Central memory CD8-positive, alpha-beta T cell (primary cell): ENCODE results near the gene RERGL.

Experiments used
- ATAC-seq: fragments of 150-1000 bp; cut with Tn5 transposase; replicated peaks from 2 replicates; pipeline ENCODE4 v1.10.0; 2022; ENCODE audit warnings: mild to moderate bottlenecking, moderate FRiP score, moderate number of reproducible peaks; ENCODE audit not compliant: poor library complexity, severe bottlenecking; ENCODE audit errors: extremely low read depth
- DNase-seq, 2 donors: peaks; one replicate each; pipeline ENCODE4 v3.0.0; 2021; ENCODE audit warnings: low spot score in 2 of 2
- H3K27ac Mint-ChIP-seq: one replicate; pipeline ENCODE4 v1.8.0; 2022; ENCODE audit warnings: low read depth, mild to moderate bottlenecking, moderate library complexity, mixed read lengths
- H3K27me3 Mint-ChIP-seq: one replicate; pipeline ENCODE4 v1.8.0; 2022; ENCODE audit warnings: mixed read lengths
- H3K36me3 Mint-ChIP-seq: one replicate; pipeline ENCODE4 v1.8.0; 2022; ENCODE audit warnings: mild to moderate bottlenecking, moderate library complexity, mixed read lengths; ENCODE audit not compliant: insufficient read depth
- H3K4me1 Mint-ChIP-seq: one replicate; pipeline ENCODE4 v1.8.0; 2022; ENCODE audit warnings: mixed read lengths
- H3K4me3 Mint-ChIP-seq: one replicate; pipeline ENCODE4 v1.8.0; 2022; ENCODE audit warnings: mild to moderate bottlenecking, moderate library complexity, mixed read lengths
- H3K9me3 Mint-ChIP-seq: one replicate; pipeline ENCODE4 v1.8.0; 2022; ENCODE audit warnings: mixed read lengths

The RERGL gene

GRCh38 chr12:18090093-18090492, at the start of gene RERGL:
TSS of gene RERGL (minus strand) at chr12:18090193. CDS start at chr12:18090140, 53 bp downstream.
- no peaks in the 10 kb centered on the region for H3K4me1 Mint-ChIP-seq

DNA sequence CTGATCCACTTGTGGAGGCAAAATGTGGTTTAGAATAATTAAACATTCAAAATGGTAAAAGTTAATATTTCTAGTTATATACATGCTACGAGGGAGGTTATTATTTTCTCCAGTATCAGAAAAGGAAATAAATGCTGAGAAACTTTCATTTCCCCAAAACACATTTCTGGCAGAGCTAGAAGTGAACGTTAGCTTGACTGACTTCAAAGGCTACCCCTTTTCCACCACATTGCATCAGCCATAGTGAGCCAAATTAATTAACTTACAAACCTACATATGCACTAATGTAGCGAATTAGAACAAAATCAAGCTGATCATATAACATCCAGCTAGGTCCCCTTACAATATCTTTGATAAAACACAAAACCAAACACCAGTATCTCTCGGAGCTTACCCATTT, 49.3 kb upstream of the RERGL start:
- Mint-ChIP-seq H3K4me3 (no peak overlapping the region), H3K27me3 (no peaks in the 10 kb centered on the region), H3K4me1 (no peaks in the 10 kb centered on the region), H3K9me3 (no peaks in the 10 kb centered on the region), H3K27ac (no peak overlapping the region), H3K36me3 (no peaks in the 10 kb centered on the region)
- DNase-seq: no peak
- ATAC-seq: no peak

More at GRCh38 chr12:18090093-18090492, at the start of gene RERGL:
- peaks cover 2% of the 10 kb centered on the region for H3K36me3 Mint-ChIP-seq
- no peak within 1 kb of the TSS for H3K27ac Mint-ChIP-seq
- H3K9me3 Mint-ChIP-seq: peaks cover 20% of the 10 kb centered on the region
- DNase-seq (no peak), ATAC-seq (no peak)
- H3K27me3 Mint-ChIP-seq: no peaks in the 10 kb centered on the region
- no peak within 1 kb of the TSS for H3K4me3 Mint-ChIP-seq

DNA sequence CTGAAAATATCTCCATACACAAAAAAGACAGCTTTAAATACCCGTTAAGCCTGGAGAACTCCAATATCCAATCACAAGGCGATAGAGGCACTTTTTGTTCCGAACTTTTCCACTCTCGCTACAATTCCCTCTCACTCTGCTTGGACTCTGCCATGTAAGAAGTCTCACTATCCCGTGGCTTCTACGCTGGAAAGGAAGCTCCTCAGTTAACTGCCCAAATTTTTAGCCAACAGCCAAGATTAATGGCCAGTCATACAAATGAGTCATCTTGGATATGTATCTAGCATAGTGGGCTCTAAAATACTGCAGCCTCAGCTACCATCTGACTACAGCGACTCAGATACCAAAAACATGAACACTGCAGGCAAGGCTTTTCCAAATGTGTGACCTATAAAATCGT, 45.5 kb upstream of the RERGL start:
- Mint-ChIP-seq H3K4me1 (no peaks in the 10 kb centered on the region), H3K27ac (no peak overlapping the region), H3K4me3 (no peak overlapping the region), H3K9me3 (no peaks in the 10 kb centered on the region), H3K27me3 (no peaks in the 10 kb centered on the region), H3K36me3 (no peaks in the 10 kb centered on the region)
- ATAC-seq (no peak), DNase-seq (no peak)

DNA sequence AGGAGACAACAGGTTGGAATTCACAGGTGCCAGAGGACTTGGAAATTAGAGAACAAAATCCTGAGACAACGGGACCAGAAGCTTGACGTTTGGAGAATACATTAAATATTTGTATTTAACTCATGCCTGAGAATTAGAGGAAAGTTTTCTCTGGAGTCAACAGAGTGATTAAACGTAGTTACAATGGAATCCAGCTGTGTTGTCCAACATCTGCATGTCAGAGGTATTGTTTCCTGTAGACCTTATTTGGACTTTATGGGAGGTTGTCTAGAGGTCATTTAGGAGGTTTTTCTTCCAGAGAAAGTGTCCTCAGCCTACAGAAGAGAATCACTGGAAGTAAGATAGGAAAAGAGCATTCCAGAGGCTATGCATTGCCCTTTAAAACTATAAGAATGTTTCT, 45.1 kb upstream of the RERGL start:
- no peaks in the 10 kb centered on the region for H3K9me3 Mint-ChIP-seq
- no peak overlapping the region for H3K4me3 Mint-ChIP-seq
- ATAC-seq (no peak), DNase-seq (no peak)
- no peaks in the 10 kb centered on the region for H3K4me1 Mint-ChIP-seq
- H3K27ac Mint-ChIP-seq: no peak overlapping the region
- no peaks in the 10 kb centered on the region for H3K36me3 Mint-ChIP-seq
- no peaks in the 10 kb centered on the region for H3K27me3 Mint-ChIP-seq

GRCh38 chr12:18130851-18131250, 40.9 kb upstream of the RERGL start:
- no peaks in the 10 kb centered on the region for H3K4me1 Mint-ChIP-seq
- H3K9me3 Mint-ChIP-seq: peaks cover 13% of the 10 kb centered on the region
- ATAC-seq (no peak), DNase-seq (no peak)
- H3K27me3 Mint-ChIP-seq: no peaks in the 10 kb centered on the region
- H3K4me3 Mint-ChIP-seq: no peak overlapping the region
- H3K36me3 Mint-ChIP-seq: no peaks in the 10 kb centered on the region
- H3K27ac Mint-ChIP-seq: no peak overlapping the region

GRCh38 chr12:18123707-18124106, 33.7 kb upstream of the RERGL start:
- ATAC-seq (no peak), DNase-seq (no peak)
- Mint-ChIP-seq H3K36me3 (no peaks in the 10 kb centered on the region), H3K4me1 (no peaks in the 10 kb centered on the region), H3K27ac (no peak overlapping the region), H3K4me3 (no peak overlapping the region), H3K27me3 (no peaks in the 10 kb centered on the region), H3K9me3 (peaks cover 12% of the 10 kb centered on the region)

DNA sequence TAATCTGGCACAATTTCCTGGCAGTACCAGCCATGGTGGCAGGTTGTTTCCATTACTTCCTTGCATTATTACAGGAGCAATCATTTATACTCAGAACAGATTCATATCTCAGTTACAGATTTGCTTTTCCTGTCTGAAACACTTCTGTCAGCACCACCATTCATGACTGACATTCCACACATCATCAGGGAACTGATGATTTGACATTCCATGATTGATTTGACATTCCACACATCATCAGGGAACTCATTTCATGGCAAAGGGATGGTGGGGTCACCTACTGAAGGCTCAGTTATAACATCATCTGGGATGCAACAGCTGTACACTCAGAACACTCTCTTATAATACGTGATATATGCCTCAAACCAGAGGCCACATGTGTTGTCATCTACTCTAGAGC, 30.9 kb upstream of the RERGL start:
- no peak overlapping the region for H3K27ac Mint-ChIP-seq
- no peaks in the 10 kb centered on the region for H3K4me1 Mint-ChIP-seq
- no peak overlapping the region for H3K4me3 Mint-ChIP-seq
- peaks cover 4% of the 10 kb centered on the region for H3K9me3 Mint-ChIP-seq
- ATAC-seq (no peak), DNase-seq (no peak)
- no peaks in the 10 kb centered on the region for H3K27me3 Mint-ChIP-seq
- H3K36me3 Mint-ChIP-seq: no peaks in the 10 kb centered on the region

- no peak overlapping the region for H3K4me3 Mint-ChIP-seq
- H3K36me3 Mint-ChIP-seq: no peaks in the 10 kb centered on the region
- H3K27ac Mint-ChIP-seq: no peak overlapping the region
These were observed 18.6 kb upstream of the RERGL start for GRCh38 chr12:18108611-18109010.

GRCh38 chr12:18103624-18104023, 13.6 kb upstream of the RERGL start:
- no peaks in the 10 kb centered on the region for H3K36me3 Mint-ChIP-seq
- no peaks in the 10 kb centered on the region for H3K27me3 Mint-ChIP-seq
- peaks cover 18% of the 10 kb centered on the region for H3K9me3 Mint-ChIP-seq
- ATAC-seq (no peak), DNase-seq (no peak)
- no peak overlapping the region for H3K4me3 Mint-ChIP-seq
- no peak overlapping the region for H3K27ac Mint-ChIP-seq
- no peaks in the 10 kb centered on the region for H3K4me1 Mint-ChIP-seq

More at GRCh38 chr12:18108611-18109010, 18.6 kb upstream of the RERGL start:
- no peak for ATAC-seq
- DNase-seq: no peak
- Mint-ChIP-seq H3K4me1 (no peaks in the 10 kb centered on the region), H3K27me3 (no peaks in the 10 kb centered on the region), H3K9me3 (peaks cover 11% of the 10 kb centered on the region)

GRCh38 chr12:18101043-18101442, 11.1 kb upstream of the RERGL start:
- H3K9me3 Mint-ChIP-seq: peaks cover 18% of the 10 kb centered on the region
- H3K27ac Mint-ChIP-seq: no peak overlapping the region
- ATAC-seq (no peak), DNase-seq (no peak)
- no peaks in the 10 kb centered on the region for H3K27me3 Mint-ChIP-seq
- H3K4me1 Mint-ChIP-seq: no peaks in the 10 kb centered on the region
- H3K36me3 Mint-ChIP-seq: no peaks in the 10 kb centered on the region
- H3K4me3 Mint-ChIP-seq: no peak overlapping the region

DNA sequence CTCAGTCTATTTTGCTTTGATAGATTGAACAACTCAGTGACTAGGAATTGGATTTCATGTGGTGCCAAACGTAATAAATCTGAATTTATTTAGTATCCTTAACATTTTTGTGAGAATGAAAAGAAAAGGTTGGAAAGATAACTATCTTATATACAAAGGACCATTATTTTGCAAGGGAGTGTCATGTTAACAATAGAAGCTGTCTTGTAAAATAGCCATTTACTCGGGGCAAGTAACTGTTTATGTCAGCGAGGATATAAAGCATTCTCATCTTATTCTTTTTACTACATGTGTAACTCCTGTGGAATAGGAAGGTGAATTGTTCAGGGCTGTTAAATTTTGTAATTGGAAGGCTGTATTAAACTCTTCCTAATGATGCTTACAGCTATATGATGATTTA, 5.9 kb downstream of the RERGL start:
- Mint-ChIP-seq H3K36me3 (no peaks in the 10 kb centered on the region), H3K4me3 (no peak overlapping the region), H3K4me1 (no peaks in the 10 kb centered on the region), H3K27ac (no peak overlapping the region), H3K27me3 (no peaks in the 10 kb centered on the region), H3K9me3 (peaks cover 19% of the 10 kb centered on the region)
- ATAC-seq: no peak
- DNase-seq: no peak

- ATAC-seq (no peak), DNase-seq (no peak)
- Mint-ChIP-seq H3K4me3 (no peak overlapping the region), H3K27ac (no peak overlapping the region), H3K27me3 (no peaks in the 10 kb centered on the region), H3K4me1 (no peaks in the 10 kb centered on the region), H3K9me3 (peaks cover 6% of the 10 kb centered on the region), H3K36me3 (no peaks in the 10 kb centered on the region)
These were observed 10.3 kb downstream of the RERGL start for GRCh38 chr12:18079541-18080246.

GRCh38 chr12:18074001-18074400, 16.0 kb downstream of the RERGL start:
- DNase-seq (no peak), ATAC-seq (no peak)
- H3K4me3 Mint-ChIP-seq: no peak overlapping the region
- no peak overlapping the region for H3K27ac Mint-ChIP-seq
- H3K4me1 Mint-ChIP-seq: no peaks in the 10 kb centered on the region
- no peaks in the 10 kb centered on the region for H3K36me3 Mint-ChIP-seq
- no peaks in the 10 kb centered on the region for H3K27me3 Mint-ChIP-seq
- H3K9me3 Mint-ChIP-seq: peaks cover 6% of the 10 kb centered on the region
